Measurements from ENCODE around the gene DGKB. TPM values are rescaled to one million over a fixed set of nuclear protein-coding genes. Genes with fewer than 3 reads are reported as not detected.

Gene DGKB
- total RNA-seq, 1 donor from 2014 or later: not detected

DNA sequence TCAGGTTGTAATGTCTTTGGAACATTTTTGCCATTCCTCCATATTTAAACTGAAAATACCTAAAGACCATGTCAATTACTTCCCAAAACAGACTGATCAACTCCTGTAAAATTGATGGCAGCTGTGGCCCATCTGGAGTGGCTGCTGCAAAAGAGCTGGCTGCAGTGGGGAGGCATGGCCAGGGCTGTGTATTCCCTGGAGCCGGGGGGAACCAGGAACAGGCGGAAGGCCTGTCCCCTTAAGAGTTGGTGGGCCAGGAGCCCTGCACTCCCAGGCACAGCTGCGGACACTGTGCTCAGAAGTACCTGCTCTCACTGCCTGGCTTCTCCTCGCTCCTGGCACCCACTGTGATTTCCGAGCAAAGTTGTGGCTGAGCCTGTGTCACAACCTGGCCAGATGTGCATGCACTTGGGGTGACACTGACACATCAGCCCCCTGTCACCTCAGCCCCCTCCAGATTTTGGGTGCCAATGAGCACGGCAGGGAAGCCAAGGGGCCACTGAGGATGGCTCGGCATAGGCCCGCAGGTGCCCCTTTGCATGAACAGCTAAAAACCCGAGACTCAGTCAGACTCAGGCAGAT lies 116.1 kb downstream of the DGKB start:
- Histone ChIP-seq H3K27me3 (no peaks in the 10 kb centered on the region), H3K27ac (no peak overlapping the region), H3K36me3 (no peaks in the 10 kb centered on the region), H3K4me1 (no peaks in the 10 kb centered on the region), H3K4me3 (no peak overlapping the region), H3K9me3 (no peaks in the 10 kb centered on the region)
- no peak for TF ChIP-seq CTCF (IDR thresholded peaks at IDR 0.05)
- intact Hi-C loops (cut with DNase I): no loop called here
- peak; percentile 47 for ATAC-seq
- no peak for DNase-seq

GRCh38 chr7:14777806-14778205 lies 124.7 kb downstream of the DGKB start:
- intact Hi-C loops (cut with DNase I): no loop called here
- TF ChIP-seq CTCF (IDR thresholded peaks at IDR 0.05): no peak
- no peak for DNase-seq

GRCh38 chr7:14776266-14776665 lies 126.3 kb downstream of the DGKB start:
- Histone ChIP-seq H3K9me3 (no peaks in the 10 kb centered on the region), H3K27ac (no peak overlapping the region), H3K27me3 (no peaks in the 10 kb centered on the region), H3K4me3 (no peak overlapping the region), H3K36me3 (no peaks in the 10 kb centered on the region), H3K4me1 (no peaks in the 10 kb centered on the region)
- TF ChIP-seq CTCF (IDR thresholded peaks at IDR 0.05): no peak
- intact Hi-C loops (cut with DNase I): no loop called here
- ATAC-seq: no peak
- no peak for DNase-seq

More at GRCh38 chr7:14777806-14778205, 124.7 kb downstream of the DGKB start:
- ATAC-seq: no peak
- no peaks in the 10 kb centered on the region for H3K9me3 ChIP-seq
- no peaks in the 10 kb centered on the region for H3K4me1 ChIP-seq
- H3K27me3 ChIP-seq: no peaks in the 10 kb centered on the region
- H3K4me3 ChIP-seq: no peak overlapping the region
- H3K27ac ChIP-seq: no peak overlapping the region
- no peaks in the 10 kb centered on the region for H3K36me3 ChIP-seq

GRCh38 chr7:14773729-14774271 lies 128.8 kb downstream of the DGKB start:
- no peaks in the 10 kb centered on the region for H3K4me1 ChIP-seq
- H3K27ac ChIP-seq: no peak overlapping the region
- H3K9me3 ChIP-seq: no peaks in the 10 kb centered on the region
- no peaks in the 10 kb centered on the region for H3K27me3 ChIP-seq
- intact Hi-C loops (cut with DNase I): no loop called here
- H3K36me3 ChIP-seq: no peaks in the 10 kb centered on the region
- no peak overlapping the region for H3K4me3 ChIP-seq
- ATAC-seq (no peak), DNase-seq (no peak)
- no peak for TF ChIP-seq CTCF (IDR thresholded peaks at IDR 0.05)

DNA sequence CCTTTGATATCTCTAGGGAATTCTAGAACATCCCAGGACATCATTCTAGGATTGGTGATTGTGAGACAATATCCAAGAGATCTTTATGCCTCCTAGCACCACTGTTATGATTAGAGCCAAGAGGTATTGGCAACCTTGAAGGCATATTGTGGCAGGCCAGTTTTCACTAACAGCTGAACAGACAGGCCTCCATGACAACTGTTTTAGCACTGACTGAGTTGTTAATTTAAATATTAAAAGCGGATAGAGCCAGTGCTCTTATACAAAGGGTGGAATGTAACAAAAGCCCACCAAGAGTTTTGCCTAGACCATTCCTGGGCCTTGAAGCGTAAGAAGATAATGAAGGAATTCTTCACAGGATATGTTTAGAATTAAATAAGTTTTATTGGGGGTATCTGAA lies 131.9 kb downstream of the DGKB start:
- ATAC-seq (no peak), DNase-seq (no peak)
- H3K4me1 ChIP-seq: no peaks in the 10 kb centered on the region
- H3K27me3 ChIP-seq: no peaks in the 10 kb centered on the region
- H3K4me3 ChIP-seq: no peak overlapping the region
- intact Hi-C loops (cut with DNase I): no loop called here
- H3K36me3 ChIP-seq: no peaks in the 10 kb centered on the region
- no peak for TF ChIP-seq CTCF (IDR thresholded peaks at IDR 0.05)
- no peak overlapping the region for H3K27ac ChIP-seq
- H3K9me3 ChIP-seq: no peaks in the 10 kb centered on the region

DNA sequence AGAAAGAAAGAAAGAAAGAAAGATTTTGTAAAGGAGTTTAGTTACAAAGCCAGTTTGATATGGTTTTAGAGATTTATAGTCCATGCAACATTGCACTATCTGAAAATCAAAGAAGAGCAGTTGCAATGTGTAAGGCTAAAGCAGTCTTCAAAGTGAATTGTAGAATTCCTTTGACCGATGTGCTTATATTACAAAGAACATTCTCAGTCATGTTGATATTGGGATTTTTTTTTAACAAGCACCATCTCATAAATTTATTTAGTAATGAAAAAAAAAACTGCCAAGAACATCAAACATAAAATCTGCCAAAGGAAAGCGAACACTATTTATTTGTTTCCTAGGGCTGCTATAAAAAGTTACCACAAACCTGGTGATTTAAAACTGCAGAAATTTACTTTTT lies 133.3 kb downstream of the DGKB start:
- Histone ChIP-seq H3K36me3 (no peaks in the 10 kb centered on the region), H3K4me3 (no peak overlapping the region), H3K4me1 (no peaks in the 10 kb centered on the region), H3K27me3 (no peaks in the 10 kb centered on the region), H3K27ac (no peak overlapping the region), H3K9me3 (no peaks in the 10 kb centered on the region)
- DNase-seq (no peak), ATAC-seq (no peak)
- intact Hi-C loops (cut with DNase I): no loop called here
- TF ChIP-seq CTCF (IDR thresholded peaks at IDR 0.05): no peak

Data from upper lobe of right lung (tissue), 1 donor.